HG03064 (cell line): Measurements from ENCODE around the gene PEG3.

Experiments
- ATAC-seq: cut with Tn5 transposase; IDR thresholded peaks from one replicate; pipeline ENCODE4 v1.9.1; 2021; ENCODE audit warnings: low read depth; ENCODE audit not compliant: unreplicated experiment

The PEG3 gene

GRCh38 chr19:56811480-56811879 lies 29.0 kb downstream of the PEG3 start:
- no peak for ATAC-seq

- ATAC-seq: no peak
Measured at GRCh38 chr19:56810260-56810659, 30.3 kb downstream of the PEG3 start.

GRCh38 chr19:56808717-56809392 lies 31.7 kb downstream of the PEG3 start:
- ATAC-seq: no peak

- ATAC-seq: no peak
Measured at GRCh38 chr19:56806639-56807038, 33.9 kb downstream of the PEG3 start.
